GM12878 (cell line): ENCODE results near the gene PARP4.

Experiments used
- CBFB ChIP-seq: IDR thresholded peaks from 2 replicates; pipeline ENCODE4 v1.6.1; 2016; ENCODE audit warnings: antibody characterized with exemption, low read depth
- CEBPB ChIP-seq, 2 experiments: fragments of 150-350 bp in 1 of 2; IDR thresholded peaks; 2 replicates each; pipeline ENCODE4 v1.6.1; 2012 to 2014; ENCODE audit warnings: low read depth in 2 of 2, low read length in 2 of 2, borderline replicate concordance in 1 of 2, inconsistent platforms in 1 of 2
- EGR1 ChIP-seq, 2 experiments: IDR thresholded peaks; 1 replicate in 1 of 2; 2 replicates in 1 of 2; pipeline ENCODE4 v1.6.1; 2011 to 2012; ENCODE audit warnings: low read depth in 2 of 2, low read length in 2 of 2, borderline replicate concordance in 1 of 2, mild to moderate bottlenecking in 1 of 2, moderate library complexity in 1 of 2
- EP300 ChIP-seq, 2 experiments: fragments of 150-350 bp in 1 of 2; IDR thresholded peaks; 2 replicates each; pipeline ENCODE4 v1.6.1; 2011 to 2012; ENCODE audit warnings: low read depth in 2 of 2, low read length in 2 of 2, borderline replicate concordance in 1 of 2, improper control_type of control experiment in 1 of 2, inconsistent platforms in 1 of 2; ENCODE audit not compliant: control insufficient read depth in 1 of 2
- PAX8 ChIP-seq: fragments of 450-650 bp; IDR thresholded peaks from 2 replicates; pipeline ENCODE4 v1.6.1; 2017; ENCODE audit warnings: mild to moderate bottlenecking, moderate library complexity
- STAT3 ChIP-seq: IDR thresholded peaks from 2 replicates; pipeline ENCODE4 v1.6.1; 2011; ENCODE audit warnings: low read depth, low read length, improper control_type of control experiment
- TAF1 ChIP-seq: IDR thresholded peaks from 2 replicates; pipeline ENCODE4 v1.6.1; 2011; ENCODE audit warnings: mild to moderate bottlenecking, low read depth, low read length, borderline replicate concordance
- USF1 ChIP-seq: IDR thresholded peaks from 2 replicates; pipeline ENCODE4 v1.6.1; 2011; ENCODE audit warnings: borderline replicate concordance, low read depth, mild to moderate bottlenecking, moderate library complexity, mixed read lengths, low read length; ENCODE audit not compliant: insufficient read depth; ENCODE audit errors: extremely low read length
- ZNF274 ChIP-seq: IDR thresholded peaks from one replicate; pipeline ENCODE4 v1.8.0; 2011; ENCODE audit not compliant: insufficient read length, insufficient read depth
- ZZZ3 ChIP-seq: IDR thresholded peaks from 2 replicates; pipeline ENCODE4 v1.6.1; 2011; ENCODE audit warnings: low read depth; ENCODE audit not compliant: control insufficient read depth, insufficient read length
- TF ChIP-seq, protein P1 (sequence below), 3 experiments: IDR thresholded peaks in 2 of 3; conservative IDR thresholded peaks in 1 of 3; 2 replicates each; pipeline ENCODE4 v1.5.1; 2011; ENCODE audit warnings: low read depth in 3 of 3, low read length in 3 of 3, mild to moderate bottlenecking in 3 of 3, control low read depth in 2 of 3, moderate library complexity in 2 of 3, inconsistent platforms in 1 of 3, mixed read lengths in 1 of 3; ENCODE audit not compliant: control insufficient read depth in 2 of 3, insufficient read depth in 1 of 3; ENCODE audit errors: extremely low read depth in 1 of 3

GRCh38 chr13:24406524-24406923, 106.1 kb downstream of the PARP4 start:
- TF ChIP-seq CEBPB (IDR thresholded peaks at IDR 0.05; ENCODE audit: borderline replicate concordance in 1 of 2, low read depth in 2 of 2, low read length in 2 of 2) (no peak), ZZZ3 (no peak), TAF1 (no peak), USF1 (no peak), EP300 (IDR thresholded peaks at IDR 0.05; ENCODE audit: borderline replicate concordance in 1 of 2, control insufficient read depth in 1 of 2, low read depth in 2 of 2, low read length in 2 of 2) (no peak), EGR1 (IDR thresholded peaks at IDR 0.05; ENCODE audit: borderline replicate concordance in 1 of 2, low read depth in 2 of 2, low read length in 2 of 2) (no peak), PAX8 (no peak), CBFB (no peak), ZNF274 (no peak), STAT3 (no peak)
- TF ChIP-seq, protein P1, sequence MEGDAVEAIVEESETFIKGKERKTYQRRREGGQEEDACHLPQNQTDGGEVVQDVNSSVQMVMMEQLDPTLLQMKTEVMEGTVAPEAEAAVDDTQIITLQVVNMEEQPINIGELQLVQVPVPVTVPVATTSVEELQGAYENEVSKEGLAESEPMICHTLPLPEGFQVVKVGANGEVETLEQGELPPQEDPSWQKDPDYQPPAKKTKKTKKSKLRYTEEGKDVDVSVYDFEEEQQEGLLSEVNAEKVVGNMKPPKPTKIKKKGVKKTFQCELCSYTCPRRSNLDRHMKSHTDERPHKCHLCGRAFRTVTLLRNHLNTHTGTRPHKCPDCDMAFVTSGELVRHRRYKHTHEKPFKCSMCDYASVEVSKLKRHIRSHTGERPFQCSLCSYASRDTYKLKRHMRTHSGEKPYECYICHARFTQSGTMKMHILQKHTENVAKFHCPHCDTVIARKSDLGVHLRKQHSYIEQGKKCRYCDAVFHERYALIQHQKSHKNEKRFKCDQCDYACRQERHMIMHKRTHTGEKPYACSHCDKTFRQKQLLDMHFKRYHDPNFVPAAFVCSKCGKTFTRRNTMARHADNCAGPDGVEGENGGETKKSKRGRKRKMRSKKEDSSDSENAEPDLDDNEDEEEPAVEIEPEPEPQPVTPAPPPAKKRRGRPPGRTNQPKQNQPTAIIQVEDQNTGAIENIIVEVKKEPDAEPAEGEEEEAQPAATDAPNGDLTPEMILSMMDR (IDR thresholded peaks at IDR 0.05 in 2 of 3, conservative IDR thresholded peaks at IDR 0.05 in 1 of 3; ENCODE audit: control insufficient read depth in 2 of 3, extremely low read depth in 1 of 3, insufficient read depth in 1 of 3, low read depth in 3 of 3, low read length in 3 of 3), result no peak
